Psoas muscle (tissue), 8 donors: ENCODE measurements around the gene FBRSL1. TPM values are rescaled to one million over a fixed set of nuclear protein-coding genes. Genes with fewer than 3 reads are reported as not detected.

Experiments used
- ATAC-seq, 4 donors: fragments of 200-7000 bp; cut with Tn5 transposase; one replicate each; pipeline ENCODE4 v1.9.1; 2020; ENCODE audit warnings: moderate library complexity in 3 of 4, mild to moderate bottlenecking in 2 of 4
- DNase-seq, 2 donors: peaks; one replicate each; pipeline ENCODE4 v3.0.0-alpha.2; 2020
- H3K27ac ChIP-seq: fragments of 200-600 bp; one replicate; pipeline ENCODE4 v1.8.0; 2022
- H3K27me3 ChIP-seq, 3 donors: fragments of 200-600 bp in 1 of 3; one replicate each; pipeline versions ENCODE4 v1.6.1 to v1.8.0; 2013 to 2022; ENCODE audit warnings: low read length in 2 of 3, mild to moderate bottlenecking in 2 of 3, moderate library complexity in 1 of 3; ENCODE audit not compliant: insufficient read depth in 3 of 3
- H3K36me3 ChIP-seq, 2 donors: fragments of 200-600 bp in 1 of 2; one replicate each; pipeline versions ENCODE4 v1.6.1 to v1.8.0; 2013 to 2022; ENCODE audit warnings: low read depth in 1 of 2, mild to moderate bottlenecking in 1 of 2, moderate library complexity in 1 of 2; ENCODE audit not compliant: insufficient read depth in 1 of 2
- H3K4me1 ChIP-seq: fragments of 200-600 bp; one replicate; pipeline ENCODE4 v1.8.0; 2022
- H3K4me3 ChIP-seq: fragments of 200-600 bp; one replicate; pipeline ENCODE4 v1.8.0; 2022; ENCODE audit warnings: mild to moderate bottlenecking
- H3K9me3 ChIP-seq: fragments of 200-600 bp; one replicate; pipeline ENCODE4 v1.8.0; 2022
- WGBS, 3 donors: extraction: QIAGEN DNeasy Blood & Tissue Kit; methylation state at CpG; one replicate each; pipeline versions ENCODE4 v1.1.6 to v1.1.7; 2013; 5-methylcytosine and 5-hydroxymethylcytosine counted together
- intact Hi-C, 2 donors: fragments of 100-400 bp; cut with DNase I; formaldehyde crosslinking; loops; one replicate each; pipeline versions ENCODE4 v1.11.0 to v1.14.2; 2022
- polyA plus RNA-seq, 3 donors: library from polyadenylated mRNA; stranded (reverse); fragments of 200-250 nt; gene quantifications; one replicate each; pipeline ENCODE4 v1.2.3, GENCODE V29; 2013
- total RNA-seq, 4 donors: library from RNA; stranded (reverse); fragmentation: NEBNext Ultra II Directional in 2 of 4; extraction: Animal tissue kit (Norgen Biotek cat#: 25700) in 2 of 4; gene quantifications; one replicate each; pipeline versions ENCODE4 v1.2.1 to v1.2.4, GENCODE V29; 2021 to 2023
- TF ChIP-seq, protein P1 (sequence below): fragments of 200-600 bp; IDR thresholded peaks from one replicate; pipeline ENCODE4 v1.8.0; 2022; ENCODE audit warnings: antibody characterized with exemption
- donor health status: healthy with polysubstance abuse.
- donor health status: DM: no; HTN: no; CAD: no; lungs with moderate emphysema.
- donor health status: Bipolar disorder and iron deficiency.
- donor health status: healthy.
- donor health status: DM: yes; HTN: yes; CAD: no.
- donor health status: DM: no; HTN: no; CAD: no.
- donor health status: DM: no; HTN: no; CAD: no.
- donor health status: DM: yes; HTN: yes; CAD: no.

FBRSL1 gene
- total and polyA plus RNA-seq, 7 donors = 23.0 to 54.5 (median 40.1) TPM

DNA sequence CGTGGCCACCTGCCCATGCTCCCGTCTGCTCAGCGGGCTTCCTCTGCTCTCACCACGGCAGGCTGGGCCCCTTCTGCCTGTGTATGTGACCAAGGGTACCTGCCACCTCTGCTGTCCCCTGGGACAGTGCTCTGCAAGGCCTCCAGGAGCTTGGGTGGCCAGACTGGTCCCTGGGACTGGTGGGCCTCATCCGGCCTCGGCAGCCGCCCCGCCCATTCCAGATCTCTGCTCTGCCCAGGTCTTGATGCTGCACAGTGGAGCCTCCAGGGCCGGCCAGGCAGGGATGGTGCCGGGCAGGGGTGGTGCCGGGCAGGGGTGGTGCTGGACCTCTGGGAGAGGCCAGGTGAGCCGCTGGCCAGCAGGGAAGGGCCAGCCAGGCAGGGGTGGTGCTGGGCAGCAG, 9.0 kb downstream of the FBRSL1 start:
- no peaks in the 10 kb centered on the region for H3K27me3 ChIP-seq
- 83 to 85% (median 83%) methylated on average over 12 of the region's 12 CpGs for WGBS, 3 donors
- no peak overlapping the region for H3K27ac ChIP-seq
- H3K4me3 ChIP-seq = no peak overlapping the region
- H3K9me3 ChIP-seq = no peaks in the 10 kb centered on the region
- intact Hi-C loops = no loop called here
- ATAC-seq (no peak), DNase-seq (no peak)
- no peaks in the 10 kb centered on the region for H3K36me3 ChIP-seq
- peaks cover 89% of the 10 kb centered on the region for H3K4me1 ChIP-seq
- TF ChIP-seq, protein P1, sequence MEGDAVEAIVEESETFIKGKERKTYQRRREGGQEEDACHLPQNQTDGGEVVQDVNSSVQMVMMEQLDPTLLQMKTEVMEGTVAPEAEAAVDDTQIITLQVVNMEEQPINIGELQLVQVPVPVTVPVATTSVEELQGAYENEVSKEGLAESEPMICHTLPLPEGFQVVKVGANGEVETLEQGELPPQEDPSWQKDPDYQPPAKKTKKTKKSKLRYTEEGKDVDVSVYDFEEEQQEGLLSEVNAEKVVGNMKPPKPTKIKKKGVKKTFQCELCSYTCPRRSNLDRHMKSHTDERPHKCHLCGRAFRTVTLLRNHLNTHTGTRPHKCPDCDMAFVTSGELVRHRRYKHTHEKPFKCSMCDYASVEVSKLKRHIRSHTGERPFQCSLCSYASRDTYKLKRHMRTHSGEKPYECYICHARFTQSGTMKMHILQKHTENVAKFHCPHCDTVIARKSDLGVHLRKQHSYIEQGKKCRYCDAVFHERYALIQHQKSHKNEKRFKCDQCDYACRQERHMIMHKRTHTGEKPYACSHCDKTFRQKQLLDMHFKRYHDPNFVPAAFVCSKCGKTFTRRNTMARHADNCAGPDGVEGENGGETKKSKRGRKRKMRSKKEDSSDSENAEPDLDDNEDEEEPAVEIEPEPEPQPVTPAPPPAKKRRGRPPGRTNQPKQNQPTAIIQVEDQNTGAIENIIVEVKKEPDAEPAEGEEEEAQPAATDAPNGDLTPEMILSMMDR = no peak

DNA sequence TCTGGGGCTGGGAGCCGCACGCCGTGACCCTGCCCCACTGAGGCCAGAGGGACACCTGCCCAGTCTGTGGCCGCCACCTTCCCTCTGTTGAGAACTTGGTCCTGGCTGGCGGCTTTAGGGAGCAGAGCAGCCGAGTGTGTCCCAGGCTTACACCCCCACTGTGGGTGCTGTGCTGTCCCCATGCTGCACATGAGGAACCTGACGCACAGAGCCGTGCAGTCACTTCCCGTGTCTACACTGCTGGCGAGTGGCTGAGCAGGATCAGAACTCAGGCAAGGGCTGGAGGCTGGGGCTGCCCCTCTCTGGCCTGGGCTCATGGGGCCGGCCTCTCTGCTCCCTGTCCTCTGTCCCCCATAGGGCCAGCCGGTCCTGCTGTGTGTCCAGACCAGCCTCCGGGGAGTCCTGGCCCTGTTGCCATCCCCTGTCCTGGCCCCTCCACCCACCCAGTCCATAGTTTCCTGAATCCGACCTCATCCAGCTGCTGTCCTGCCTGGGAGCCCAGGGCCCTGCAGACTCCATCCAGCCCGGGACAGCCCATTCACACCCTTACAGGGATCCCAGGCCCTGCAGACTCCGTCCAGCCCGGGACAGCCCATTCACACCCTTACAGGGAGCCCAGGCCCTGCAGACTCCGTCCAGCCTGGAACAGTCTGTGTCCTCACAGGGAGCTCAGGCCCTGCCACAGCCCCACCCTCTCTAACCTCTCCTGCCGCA, 10.3 kb downstream of the FBRSL1 start:
- intact Hi-C loops = no loop called here
- TF ChIP-seq, protein P1 = no peak
- Histone ChIP-seq H3K9me3 (no peaks in the 10 kb centered on the region), H3K36me3 (no peaks in the 10 kb centered on the region), H3K27me3 (no peaks in the 10 kb centered on the region), H3K4me1 (peaks cover 88% of the 10 kb centered on the region), H3K27ac (no peak overlapping the region), H3K4me3 (no peak overlapping the region)
- DNase-seq (no peak), ATAC-seq (no peak)
- WGBS, 3 donors = 69 to 81% (median 72%) methylated on average over 18 to 19 of the region's 19 CpGs

GRCh38 chr12:132500856-132501180, 10.9 kb downstream of the FBRSL1 start:
- ATAC-seq (no peak), DNase-seq (no peak)
- Histone ChIP-seq H3K27ac (no peak overlapping the region), H3K4me1 (peaks cover 88% of the 10 kb centered on the region), H3K36me3 (no peaks in the 10 kb centered on the region), H3K27me3 (no peaks in the 10 kb centered on the region), H3K4me3 (no peak overlapping the region), H3K9me3 (no peaks in the 10 kb centered on the region)
- intact Hi-C loops = no loop called here
- 71 to 89% (median 81%) methylated on average over 9 of the region's 9 CpGs for WGBS, 3 donors
- TF ChIP-seq, protein P1 = no peak

DNA sequence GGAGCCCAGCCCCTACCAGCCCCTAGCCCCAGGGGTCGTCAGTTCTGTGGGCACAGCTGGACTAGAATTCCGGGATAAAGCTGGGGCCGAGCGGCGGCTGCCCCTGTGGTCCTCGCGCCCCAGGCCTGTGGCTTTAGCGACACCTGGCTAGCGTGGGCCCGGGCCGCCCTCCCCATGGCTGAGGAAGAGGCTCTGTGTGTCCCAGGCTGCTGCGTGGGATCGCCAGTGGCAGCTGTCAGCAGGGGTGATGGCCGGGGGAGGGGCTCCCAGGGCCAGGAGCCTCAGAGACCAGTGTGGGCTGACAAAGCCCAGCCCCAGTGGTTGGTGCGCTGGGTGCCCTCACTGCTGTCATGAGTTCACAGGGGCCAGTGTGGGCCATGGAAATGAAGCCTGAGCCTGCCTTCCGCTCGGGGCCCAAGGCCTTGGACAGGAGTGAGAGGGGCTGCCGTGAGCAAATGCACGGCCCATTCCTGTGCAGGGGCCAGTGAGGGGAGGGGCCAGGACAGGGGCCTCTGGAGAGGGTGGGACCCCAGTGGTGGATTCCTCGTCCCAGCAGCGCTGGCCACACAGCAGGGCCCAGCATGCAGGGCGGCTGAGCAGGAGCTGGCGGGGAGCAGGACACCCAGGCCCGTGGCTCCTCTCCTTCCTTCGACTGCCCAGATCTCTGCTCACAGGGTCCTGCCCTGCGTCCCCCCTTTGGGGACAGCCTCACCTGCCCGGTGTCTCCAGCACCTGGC, 11.4 kb downstream of the FBRSL1 start:
- Histone ChIP-seq H3K27ac (no peak overlapping the region), H3K4me1 (peaks cover 88% of the 10 kb centered on the region), H3K36me3 (no peaks in the 10 kb centered on the region), H3K4me3 (no peak overlapping the region), H3K9me3 (no peaks in the 10 kb centered on the region), H3K27me3 (no peaks in the 10 kb centered on the region)
- WGBS, 3 donors = 73 to 82% (median 80%) methylated on average over 23 to 27 of the region's 27 CpGs
- TF ChIP-seq, protein P1 = no peak
- ATAC-seq (peak in 3 of 4 donors; percentile 18 to 28 (median 21)), DNase-seq (no peak)
- intact Hi-C loops = no loop called here
